Nephron progenitor cell (in vitro differentiated cells): Measurements from ENCODE around the gene CALU.

ENCODE experiments used
- DNase-seq: peaks from one replicate; pipeline ENCODE4 v3.0.0; 2021
- H3K27ac Mint-ChIP-seq: 2 replicates; pipeline ENCODE4 v1.8.0; 2021; ENCODE audit warnings: mild to moderate bottlenecking, moderate library complexity, mixed read lengths
- H3K27me3 Mint-ChIP-seq: 2 replicates; pipeline ENCODE4 v1.8.0; 2021; ENCODE audit warnings: mild to moderate bottlenecking, low read depth, mixed read lengths; ENCODE audit not compliant: poor library complexity
- H3K36me3 Mint-ChIP-seq: 2 replicates; pipeline ENCODE4 v1.8.0; 2021; ENCODE audit warnings: low read depth, mixed read lengths
- H3K4me1 Mint-ChIP-seq: 2 replicates; pipeline ENCODE4 v1.8.0; 2021; ENCODE audit warnings: mixed read lengths
- H3K4me3 Mint-ChIP-seq: 2 replicates; pipeline ENCODE4 v1.8.0; 2021; ENCODE audit warnings: mild to moderate bottlenecking, moderate library complexity, mixed read lengths
- H3K9me3 Mint-ChIP-seq: 2 replicates; pipeline ENCODE4 v1.8.0; 2021; ENCODE audit warnings: mild to moderate bottlenecking, moderate library complexity, mixed read lengths
- TF ChIP-seq, protein P1 (sequence below): fragments of 200-600 bp; sonication (generic); IDR thresholded peaks from 2 replicates; pipeline ENCODE4 v1.5.0; 2021; ENCODE audit warnings: antibody characterized with exemption

The CALU gene

DNA sequence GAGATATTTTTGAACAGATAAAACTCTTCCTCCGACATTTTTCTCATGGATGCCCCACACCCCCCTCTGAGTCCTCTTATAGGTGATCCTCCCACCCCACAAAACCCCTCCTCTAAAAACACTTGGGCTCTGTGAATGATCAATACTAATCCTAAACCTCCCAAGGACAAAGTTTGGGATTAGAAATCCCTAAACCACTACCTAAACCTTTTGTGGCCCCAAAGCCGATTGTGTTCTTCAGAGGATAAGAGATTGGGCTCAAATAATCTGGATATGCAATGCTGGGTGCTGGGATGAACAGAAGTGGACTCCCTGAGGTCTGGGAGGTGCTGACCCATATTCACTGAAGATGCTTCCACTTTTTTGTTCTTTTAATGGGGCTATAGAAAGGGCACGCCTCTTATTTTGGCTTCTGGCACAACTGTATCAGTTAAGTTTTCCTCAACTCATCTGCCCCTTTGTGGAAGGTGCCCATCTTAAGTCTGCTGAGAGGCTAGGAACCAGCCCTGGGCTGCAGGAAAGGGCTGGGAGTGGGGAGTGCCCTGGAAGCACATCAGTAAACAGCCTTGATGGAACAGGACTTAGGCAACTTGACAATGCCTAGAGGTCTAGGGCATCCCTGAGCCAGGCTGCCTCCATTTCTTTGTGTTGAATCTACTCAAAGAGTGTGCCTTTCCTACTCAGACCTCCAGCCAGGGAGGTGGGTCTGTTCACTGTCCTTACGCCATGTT, 36.8 kb downstream of the CALU start, which contains the start of gene OPN1SW:
Gene OPN1SW (minus strand): TSS at position 51 of the 731 bp plus-strand sequence. CDS start 13 bp downstream, at position 38.
- Mint-ChIP-seq H3K27ac (peak within 1 kb of the TSS; percentile 80), H3K9me3 (peaks cover 26% of the 10 kb centered on the region), H3K4me1 (no peaks in the 10 kb centered on the region), H3K27me3 (peaks cover 13% of the 10 kb centered on the region), H3K36me3 (peaks cover 53% of the 10 kb centered on the region), H3K4me3 (no peak within 1 kb of the TSS)
- TF ChIP-seq, protein P1, sequence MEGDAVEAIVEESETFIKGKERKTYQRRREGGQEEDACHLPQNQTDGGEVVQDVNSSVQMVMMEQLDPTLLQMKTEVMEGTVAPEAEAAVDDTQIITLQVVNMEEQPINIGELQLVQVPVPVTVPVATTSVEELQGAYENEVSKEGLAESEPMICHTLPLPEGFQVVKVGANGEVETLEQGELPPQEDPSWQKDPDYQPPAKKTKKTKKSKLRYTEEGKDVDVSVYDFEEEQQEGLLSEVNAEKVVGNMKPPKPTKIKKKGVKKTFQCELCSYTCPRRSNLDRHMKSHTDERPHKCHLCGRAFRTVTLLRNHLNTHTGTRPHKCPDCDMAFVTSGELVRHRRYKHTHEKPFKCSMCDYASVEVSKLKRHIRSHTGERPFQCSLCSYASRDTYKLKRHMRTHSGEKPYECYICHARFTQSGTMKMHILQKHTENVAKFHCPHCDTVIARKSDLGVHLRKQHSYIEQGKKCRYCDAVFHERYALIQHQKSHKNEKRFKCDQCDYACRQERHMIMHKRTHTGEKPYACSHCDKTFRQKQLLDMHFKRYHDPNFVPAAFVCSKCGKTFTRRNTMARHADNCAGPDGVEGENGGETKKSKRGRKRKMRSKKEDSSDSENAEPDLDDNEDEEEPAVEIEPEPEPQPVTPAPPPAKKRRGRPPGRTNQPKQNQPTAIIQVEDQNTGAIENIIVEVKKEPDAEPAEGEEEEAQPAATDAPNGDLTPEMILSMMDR: no peak
- DNase-seq: no peak

DNA sequence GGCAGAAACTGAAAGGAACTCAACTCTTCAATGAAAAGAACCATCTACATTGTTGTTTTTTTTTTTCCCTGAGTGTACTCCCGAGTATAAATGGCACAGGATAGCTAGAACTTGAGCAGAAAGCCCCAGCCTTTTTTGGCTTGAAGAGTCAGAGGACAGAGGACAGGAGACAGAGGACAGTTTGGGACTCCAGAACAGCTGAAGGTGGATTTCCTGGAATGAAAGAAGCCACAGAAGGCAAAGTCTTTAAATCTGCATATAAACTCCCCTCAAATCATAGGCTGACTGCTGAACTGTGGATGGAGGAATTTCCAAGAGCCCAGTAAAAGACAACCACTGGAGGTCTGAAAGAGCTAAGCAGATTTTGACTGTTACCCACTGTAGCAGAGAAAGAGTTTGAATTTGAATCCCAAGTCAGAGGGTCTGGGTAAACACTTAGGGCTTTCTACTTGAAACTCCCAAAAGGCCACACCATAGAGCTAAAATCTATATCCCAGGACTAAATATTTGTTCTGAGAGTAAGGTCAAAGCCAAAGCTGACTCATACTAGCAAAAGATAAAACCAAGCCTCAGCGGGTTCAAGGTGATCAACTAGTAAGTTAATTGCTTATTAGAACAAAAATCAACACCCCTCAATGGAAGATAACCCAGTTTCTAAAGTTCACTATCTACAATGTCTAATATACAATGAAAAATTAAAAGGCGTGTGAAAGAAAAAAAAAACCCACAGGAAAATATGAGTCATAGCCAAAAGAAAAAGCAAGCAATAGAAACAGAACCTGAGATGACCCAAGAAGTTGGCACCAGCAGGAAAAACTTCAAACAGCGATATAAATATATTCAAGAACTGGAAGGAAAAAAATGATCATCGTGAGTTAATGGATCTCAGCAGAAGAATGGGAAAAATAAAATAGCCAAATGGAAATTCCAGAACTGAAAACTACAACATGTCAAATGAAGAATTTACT, 38.3 kb downstream of the CALU start:
- TF ChIP-seq, protein P1: no peak
- peaks cover 26% of the 10 kb centered on the region for H3K9me3 Mint-ChIP-seq
- DNase-seq: no peak
- peaks cover 38% of the 10 kb centered on the region for H3K36me3 Mint-ChIP-seq
- H3K27me3 Mint-ChIP-seq: peaks cover 15% of the 10 kb centered on the region
- H3K4me1 Mint-ChIP-seq: no peaks in the 10 kb centered on the region
- H3K27ac Mint-ChIP-seq: no peak overlapping the region
- H3K4me3 Mint-ChIP-seq: no peak overlapping the region

DNA sequence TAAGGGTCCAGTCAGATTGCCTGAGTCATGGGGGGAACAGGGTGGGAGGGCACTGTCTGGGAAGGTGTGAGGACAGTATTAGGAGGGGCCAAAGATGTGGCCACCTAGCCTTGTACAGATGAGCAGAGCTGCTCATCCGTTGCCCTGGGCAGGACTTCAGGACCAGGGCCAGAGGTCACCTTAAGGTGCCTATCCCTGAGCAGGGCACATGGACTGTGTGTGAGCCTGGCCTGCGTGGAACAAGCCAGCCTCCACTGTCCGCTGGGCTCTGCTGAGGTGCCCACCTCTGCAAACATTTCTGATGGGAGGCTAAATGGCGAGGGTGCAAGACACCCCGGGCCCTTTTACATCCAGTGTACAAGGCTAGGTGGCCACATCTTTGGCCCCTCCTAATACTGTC, 39.8 kb downstream of the CALU start:
- TF ChIP-seq, protein P1: no peak
- no peak overlapping the region for H3K4me3 Mint-ChIP-seq
- peaks cover 23% of the 10 kb centered on the region for H3K27me3 Mint-ChIP-seq
- H3K4me1 Mint-ChIP-seq: peaks cover 13% of the 10 kb centered on the region
- no peak for DNase-seq
- peaks cover 24% of the 10 kb centered on the region for H3K36me3 Mint-ChIP-seq
- H3K9me3 Mint-ChIP-seq: peaks cover 26% of the 10 kb centered on the region
- H3K27ac Mint-ChIP-seq: no peak overlapping the region

DNA sequence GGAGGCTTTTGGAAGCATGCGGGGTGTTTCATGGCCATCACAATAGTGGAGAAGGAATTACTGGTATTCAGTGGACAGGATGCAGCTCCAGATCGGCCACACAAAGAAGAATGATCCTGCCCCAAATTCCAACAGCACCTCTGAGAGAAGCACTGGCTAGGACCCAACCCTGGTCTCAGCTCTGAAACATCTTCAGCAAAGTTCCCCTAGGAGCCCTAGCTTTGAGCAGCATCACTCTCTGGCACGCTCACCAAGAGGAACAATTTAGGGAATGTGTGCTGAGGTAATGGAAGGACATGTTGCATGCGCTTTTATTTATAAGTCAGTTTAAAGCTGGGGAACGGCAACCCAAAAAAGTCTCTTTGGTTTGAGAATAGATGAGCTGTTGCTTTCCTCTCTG, 42.0 kb downstream of the CALU start:
- Mint-ChIP-seq H3K9me3 (peaks cover 26% of the 10 kb centered on the region), H3K27ac (no peak overlapping the region), H3K27me3 (peaks cover 28% of the 10 kb centered on the region), H3K4me1 (peaks cover 13% of the 10 kb centered on the region), H3K4me3 (no peak overlapping the region), H3K36me3 (peaks cover 2% of the 10 kb centered on the region)
- TF ChIP-seq, protein P1: no peak
- DNase-seq: no peak

DNA sequence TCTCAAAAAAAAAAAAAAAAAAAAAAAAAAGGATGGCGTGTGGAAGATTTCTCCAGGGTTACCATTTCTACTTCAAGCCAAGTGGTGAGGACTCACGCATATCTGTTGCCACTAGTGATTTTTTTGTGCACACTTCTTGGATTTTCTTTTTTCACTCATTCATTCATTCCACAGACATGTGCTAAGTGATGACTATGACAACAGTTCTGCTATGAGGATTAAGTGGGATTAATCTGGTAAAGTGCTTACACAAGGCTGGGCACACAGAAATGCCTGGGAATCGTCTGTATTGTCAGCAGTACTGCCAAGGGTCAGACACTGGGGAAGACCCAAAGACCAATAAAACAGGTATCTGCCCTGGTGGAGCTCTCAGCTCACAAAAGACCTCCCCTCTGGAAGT, 42.7 kb downstream of the CALU start:
- no peak for DNase-seq
- Mint-ChIP-seq H3K4me3 (no peak overlapping the region), H3K4me1 (peaks cover 13% of the 10 kb centered on the region), H3K27ac (no peak overlapping the region), H3K36me3 (no peaks in the 10 kb centered on the region), H3K9me3 (peaks cover 19% of the 10 kb centered on the region), H3K27me3 (peaks cover 34% of the 10 kb centered on the region)
- TF ChIP-seq, protein P1: no peak
